Glomerular visceral epithelial cell (primary cell): Measurements from ENCODE around the gene DOK6.

Source experiments
- DNase-seq: peaks from one replicate; pipeline ENCODE4 v3.0.0-alpha.2; 2016; ENCODE audit errors: extremely low spot score

DOK6 gene

GRCh38 chr18:69538849-69539248, 138.2 kb downstream of the DOK6 start:
- no peak for DNase-seq

- no peak for DNase-seq
These were observed 138.7 kb downstream of the DOK6 start for GRCh38 chr18:69539404-69539803.

GRCh38 chr18:69556228-69556627, 155.5 kb downstream of the DOK6 start:
- no peak for DNase-seq

GRCh38 chr18:69557282-69557681, 156.6 kb downstream of the DOK6 start:
- no peak for DNase-seq

- DNase-seq, result no peak
These were observed 157.4 kb downstream of the DOK6 start for GRCh38 chr18:69558052-69558451.

GRCh38 chr18:69559604-69560003, 158.9 kb downstream of the DOK6 start:
- no peak for DNase-seq

- no peak for DNase-seq
These were observed 163.9 kb downstream of the DOK6 start for GRCh38 chr18:69564602-69565001.

GRCh38 chr18:69567813-69568488, 167.3 kb downstream of the DOK6 start:
- DNase-seq, result no peak

GRCh38 chr18:69569133-69569532, 168.4 kb downstream of the DOK6 start:
- no peak for DNase-seq

- no peak for DNase-seq
These were observed 173.7 kb downstream of the DOK6 start for GRCh38 chr18:69574401-69574800.

- no peak for DNase-seq
These were observed 179.4 kb downstream of the DOK6 start for GRCh38 chr18:69580107-69580506.

- DNase-seq, result no peak
These were observed 183.7 kb downstream of the DOK6 start for GRCh38 chr18:69584429-69584828.

- no peak for DNase-seq
These were observed 185.0 kb downstream of the DOK6 start for GRCh38 chr18:69585696-69586095.

GRCh38 chr18:69586537-69586936, 185.8 kb downstream of the DOK6 start:
- DNase-seq, result no peak

- no peak for DNase-seq
These were observed 187.6 kb downstream of the DOK6 start for GRCh38 chr18:69588301-69588700.

- no peak for DNase-seq
These were observed 189.5 kb downstream of the DOK6 start for GRCh38 chr18:69590150-69590549.

GRCh38 chr18:69596345-69596744, 195.7 kb downstream of the DOK6 start:
- no peak for DNase-seq

- no peak for DNase-seq
These were observed 196.9 kb downstream of the DOK6 start for GRCh38 chr18:69597561-69597960.

- DNase-seq, result no peak
These were observed 198.7 kb downstream of the DOK6 start for GRCh38 chr18:69599377-69599776.

GRCh38 chr18:69612242-69612641, 211.6 kb downstream of the DOK6 start:
- DNase-seq, result no peak

GRCh38 chr18:69616114-69616513, 215.4 kb downstream of the DOK6 start:
- DNase-seq, result no peak

- no peak for DNase-seq
These were observed 216.7 kb downstream of the DOK6 start for GRCh38 chr18:69617408-69617807.

- no peak for DNase-seq
These were observed 217.2 kb downstream of the DOK6 start for GRCh38 chr18:69617888-69618287.

GRCh38 chr18:69622184-69622583, 221.5 kb downstream of the DOK6 start:
- no peak for DNase-seq
